ELF-1 (cell line): ENCODE measurements around the gene NDRG4.

Experiments
- DNase-seq: peaks from one replicate; pipeline ENCODE4 v3.0.0-alpha.2; 2016; ENCODE audit warnings: low read depth, low spot score

The NDRG4 gene

DNA sequence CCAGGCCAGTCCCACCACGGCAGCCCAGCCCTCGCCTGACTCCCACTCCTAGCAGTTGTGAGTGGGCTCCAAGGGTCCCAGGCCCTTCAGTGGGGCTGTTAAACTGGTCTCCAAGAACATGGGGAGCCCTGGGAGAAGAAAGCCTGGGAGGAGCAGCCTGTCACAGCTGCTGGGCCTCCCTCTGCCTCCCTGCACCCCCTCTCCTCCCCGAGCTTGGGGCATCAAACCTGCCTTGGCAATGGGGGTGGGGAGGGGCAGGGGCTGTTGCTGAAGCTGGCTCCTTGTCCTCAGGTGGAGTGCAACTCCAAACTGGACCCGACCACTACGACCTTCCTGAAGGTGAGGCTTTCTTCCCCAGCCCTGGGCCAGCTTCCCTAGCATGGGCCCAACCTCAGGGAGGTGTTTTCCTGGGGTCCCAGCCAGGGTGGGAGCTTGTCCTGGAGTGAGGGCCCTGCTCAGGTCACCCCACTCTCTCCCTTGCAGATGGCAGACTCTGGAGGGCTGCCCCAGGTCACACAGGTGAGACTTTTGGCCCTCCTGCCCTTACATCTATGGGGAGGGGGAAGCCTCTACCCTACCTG, 8.8 kb downstream of the NDRG4 start:
- DNase-seq, result no peak

DNA sequence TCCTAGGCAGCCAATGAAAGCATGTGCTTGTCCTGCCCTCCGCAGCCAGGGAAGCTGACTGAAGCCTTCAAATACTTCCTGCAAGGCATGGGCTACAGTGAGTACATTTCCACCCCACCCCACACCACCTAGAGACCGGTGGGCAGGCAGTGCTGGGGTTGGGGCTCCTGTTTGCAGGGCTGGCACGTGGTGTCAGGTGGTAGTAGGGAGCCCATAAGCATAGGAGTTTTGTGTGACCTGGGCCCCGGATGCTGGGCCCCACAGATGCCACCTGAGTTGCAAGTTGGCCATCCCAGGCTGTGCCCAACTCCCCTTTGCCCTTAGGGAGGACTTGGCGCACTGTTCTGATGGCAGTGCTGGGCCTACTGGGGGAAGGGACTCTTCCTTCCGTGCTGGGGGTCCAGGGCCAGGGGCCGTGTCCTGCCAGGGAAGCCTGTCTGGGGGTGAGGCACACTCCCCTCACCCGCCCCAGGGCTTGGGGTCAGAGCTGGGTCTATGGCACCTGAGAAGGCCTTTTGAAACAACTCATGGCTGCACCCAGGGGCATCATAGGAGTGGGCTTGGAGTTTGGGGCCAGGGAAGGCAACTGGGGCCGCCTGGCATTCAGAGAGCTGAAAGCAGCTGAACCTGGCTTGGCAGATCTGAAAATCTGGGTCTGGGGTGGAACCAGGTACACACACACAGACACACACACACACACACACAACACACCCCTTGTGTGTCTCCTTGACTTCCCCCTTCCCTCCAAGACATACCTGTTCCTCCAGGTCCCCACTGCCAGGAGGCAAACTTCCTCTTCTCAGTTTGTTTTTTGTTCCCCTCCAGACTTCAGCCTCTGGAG, 9.5 kb downstream of the NDRG4 start:
- DNase-seq, result no peak

DNA sequence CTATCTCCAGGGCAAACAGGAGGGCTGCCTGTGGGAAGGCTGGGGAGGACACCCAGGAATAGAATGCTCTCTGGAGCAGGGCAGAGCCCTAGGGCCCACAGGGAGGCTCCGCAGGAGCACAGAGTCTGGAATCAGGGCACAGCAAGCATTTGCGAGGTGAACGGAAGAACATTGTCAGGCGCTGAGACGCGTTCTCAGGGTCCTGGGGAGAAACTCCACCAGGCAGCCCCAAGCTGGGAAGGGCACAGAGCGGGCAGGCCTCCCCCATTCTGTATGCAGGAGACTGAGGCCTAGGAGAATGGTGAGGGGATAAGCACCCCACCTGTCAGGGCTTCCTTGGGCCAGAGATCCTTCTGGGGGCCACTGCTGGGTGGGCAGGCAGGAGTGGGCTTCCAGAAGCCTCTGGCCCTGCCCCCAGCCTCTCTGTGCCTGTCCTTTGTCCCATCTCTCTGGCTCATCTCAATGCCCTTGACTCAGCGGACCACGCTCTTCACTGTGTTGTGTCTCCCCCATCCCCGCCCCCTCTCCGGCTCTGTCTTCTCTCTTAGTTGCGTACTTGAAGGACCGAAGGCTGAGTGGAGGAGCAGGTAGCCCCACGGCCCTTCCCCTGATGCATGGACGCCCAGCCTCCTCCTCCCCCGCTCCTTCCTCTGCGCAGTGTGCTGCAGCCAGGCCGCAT, 10.3 kb downstream of the NDRG4 start:
- DNase-seq, result no peak

DNA sequence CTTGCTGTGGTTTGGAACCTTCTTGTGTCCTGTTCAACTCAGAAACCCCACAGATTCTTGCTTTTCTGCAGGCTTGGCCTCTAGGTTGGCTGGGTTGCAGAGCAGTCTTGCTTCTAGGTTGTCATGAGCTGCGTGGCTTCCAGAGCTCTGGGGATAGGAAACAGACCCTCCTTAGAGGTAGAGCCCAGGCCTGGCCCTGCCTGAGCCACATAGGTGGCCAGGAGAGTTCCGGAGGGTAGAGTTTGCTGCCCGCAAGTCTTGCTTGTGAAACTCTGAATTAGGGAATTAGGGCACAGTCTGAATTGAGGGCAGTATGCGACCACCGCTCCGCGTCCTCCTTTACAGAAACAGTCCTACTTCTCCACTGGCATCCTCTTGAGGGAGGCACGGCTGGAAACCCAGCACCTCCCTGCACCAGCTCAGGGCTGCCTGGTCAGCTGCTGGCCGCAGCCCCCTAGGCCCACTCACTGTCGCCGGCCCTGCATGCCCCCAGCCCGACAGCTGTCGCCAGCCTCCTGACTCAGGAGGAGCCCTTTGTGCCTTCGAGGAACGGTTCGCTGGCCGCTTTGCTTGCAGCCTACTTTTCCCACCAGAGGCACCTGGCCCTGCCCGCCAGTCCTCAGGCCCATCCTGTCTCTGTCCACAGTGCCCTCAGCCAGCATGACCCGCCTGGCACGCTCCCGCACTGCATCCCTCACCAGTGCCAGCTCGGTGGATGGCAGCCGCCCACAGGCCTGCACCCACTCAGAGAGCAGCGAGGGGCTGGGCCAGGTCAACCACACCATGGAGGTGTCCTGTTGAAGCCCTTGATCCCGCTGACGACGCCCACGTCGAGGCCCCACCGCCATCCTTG, 11.1 kb downstream of the NDRG4 start:
- DNase-seq, result no peak

DNA sequence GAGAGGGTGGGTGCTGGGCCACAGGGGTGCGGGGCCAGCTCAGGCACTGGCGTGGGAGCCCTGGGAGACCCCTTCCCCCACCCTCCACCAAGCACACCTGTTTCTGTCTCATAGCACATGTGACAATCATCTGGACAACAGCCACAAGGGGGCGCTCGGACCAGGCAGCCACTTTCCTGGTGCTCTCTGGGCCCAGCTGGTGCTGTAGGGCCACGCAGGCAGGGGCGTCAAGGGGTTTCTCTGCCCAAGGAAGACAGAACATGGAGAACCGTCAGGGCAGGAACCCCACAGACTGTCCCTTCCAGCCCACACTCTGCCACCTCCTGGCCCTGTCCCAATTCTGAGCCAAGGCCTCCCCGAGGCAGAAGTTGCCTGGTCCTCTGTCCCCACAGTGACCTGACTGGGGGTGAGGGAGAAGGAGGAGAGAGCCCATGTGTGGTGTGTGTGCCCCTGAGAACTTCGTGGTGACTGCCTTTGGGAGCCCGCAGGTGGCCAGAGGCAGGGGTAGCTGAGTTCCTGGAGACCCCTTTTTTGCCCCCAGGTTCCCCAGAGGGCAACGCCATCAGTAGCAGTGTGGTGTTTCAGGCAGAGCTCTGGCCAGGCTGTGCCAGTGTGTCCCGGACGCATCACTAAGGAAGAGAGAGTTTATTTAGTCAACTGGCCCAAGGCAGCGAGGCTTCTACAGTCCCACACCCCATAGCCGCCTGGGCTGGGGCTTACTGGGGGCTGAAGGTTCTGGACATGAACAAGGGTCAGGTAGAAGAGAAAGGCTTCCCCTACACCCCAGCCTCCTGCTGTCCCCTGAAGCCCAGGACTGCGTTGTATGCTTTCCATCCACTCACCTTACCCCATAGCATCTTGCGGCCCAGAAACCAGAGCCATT, 12.2 kb downstream of the NDRG4 start:
- peak; percentile 82 for DNase-seq

DNA sequence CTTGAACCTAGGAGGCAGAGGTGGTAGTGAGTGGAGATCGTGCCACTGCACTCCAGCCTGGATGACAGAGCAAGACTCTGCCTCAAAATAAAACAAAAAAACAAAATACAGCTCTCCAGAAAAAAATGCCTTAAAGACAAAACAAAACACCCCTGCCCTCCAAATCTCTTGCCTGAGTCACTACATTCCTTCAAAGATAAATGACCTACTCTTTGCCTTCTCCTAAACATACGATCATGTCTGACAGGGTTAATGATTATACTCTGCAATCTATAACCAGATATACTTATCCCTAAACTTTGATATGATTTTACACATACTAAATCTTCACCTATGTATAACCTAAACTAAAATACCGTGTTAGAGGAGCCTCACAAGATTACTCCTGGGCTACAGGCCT, 13.9 kb downstream of the NDRG4 start:
- no peak for DNase-seq

DNA sequence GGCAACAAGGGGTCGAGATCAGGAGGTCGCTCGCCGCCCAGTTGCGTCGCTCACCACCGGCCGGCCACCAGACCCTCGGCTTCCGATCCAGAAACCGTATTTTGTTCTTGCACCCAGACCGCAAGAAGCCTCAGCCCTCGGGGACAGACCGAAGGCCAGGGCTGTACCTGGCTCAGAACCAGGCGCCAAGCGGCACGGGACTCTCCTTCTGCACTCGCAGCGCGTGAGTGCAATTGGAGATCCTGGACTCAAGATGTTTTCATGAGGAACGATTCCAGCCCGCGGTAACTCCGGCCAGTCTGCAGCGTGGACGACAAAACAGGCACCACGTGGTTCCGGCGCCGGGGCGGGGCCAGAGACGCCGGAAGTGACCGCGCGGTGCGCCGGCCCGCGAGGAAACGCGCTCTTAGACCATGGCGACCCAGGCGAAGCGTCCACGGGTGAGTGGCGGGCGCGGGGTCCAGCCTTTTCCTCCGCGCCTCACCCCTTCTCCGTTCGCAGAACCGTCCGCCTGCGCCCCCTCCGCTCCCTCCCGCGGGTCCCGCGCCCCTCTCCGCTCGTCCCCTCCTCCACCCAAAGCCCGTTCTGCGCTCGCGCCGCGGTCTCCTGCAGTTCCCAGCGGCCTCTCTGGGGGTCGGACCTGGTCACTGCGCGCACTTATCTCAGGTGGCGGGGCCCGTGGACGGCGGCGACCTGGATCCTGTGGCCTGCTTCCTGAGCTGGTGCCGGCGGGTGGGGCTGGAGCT, 15.4 kb downstream of the NDRG4 start, which contains the start of gene SETD6:
TSS of gene SETD6 (plus strand) at position 393 of the 746 bp plus-strand sequence. CDS start at position 414, 21 bp downstream.
- peak; percentile 90 for DNase-seq

DNA sequence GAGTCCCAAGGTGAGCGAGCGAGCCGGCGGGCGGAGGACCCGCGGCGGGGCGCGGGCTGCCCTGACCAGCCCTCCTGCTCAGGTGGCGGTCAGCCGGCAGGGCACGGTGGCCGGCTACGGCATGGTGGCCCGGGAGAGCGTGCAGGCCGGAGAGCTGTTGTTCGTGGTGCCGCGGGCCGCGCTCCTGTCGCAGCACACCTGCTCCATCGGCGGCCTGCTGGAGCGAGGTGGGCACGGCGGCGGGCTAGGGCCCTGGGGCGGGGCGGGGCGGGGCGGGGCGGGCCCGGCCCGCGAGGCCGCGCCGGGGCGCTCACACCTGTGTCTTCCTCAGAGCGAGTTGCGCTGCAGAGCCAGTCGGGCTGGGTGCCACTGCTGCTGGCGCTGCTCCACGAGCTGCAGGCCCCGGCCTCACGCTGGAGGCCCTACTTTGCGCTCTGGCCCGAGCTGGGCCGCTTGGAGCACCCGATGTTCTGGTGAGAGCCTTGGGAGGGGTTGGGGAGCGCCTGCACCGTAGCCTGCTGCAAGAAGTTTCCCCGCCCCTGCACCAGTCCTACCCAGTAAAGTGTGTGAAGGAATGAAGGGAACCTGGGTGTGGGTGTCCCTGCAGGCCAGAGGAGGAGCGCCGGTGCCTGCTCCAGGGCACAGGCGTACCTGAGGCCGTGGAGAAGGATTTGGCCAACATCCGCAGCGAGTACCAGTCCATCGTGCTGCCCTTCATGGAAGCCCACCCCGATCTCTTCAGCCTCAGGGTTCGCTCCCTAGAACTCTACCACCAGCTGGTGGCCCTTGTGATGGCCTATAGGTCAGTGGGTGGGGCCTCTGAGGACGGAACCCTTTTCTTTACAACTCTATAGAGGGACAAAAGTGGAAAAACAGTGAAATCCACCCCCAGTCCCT, 16.2 kb downstream of the NDRG4 start:
- DNase-seq, result peak; percentile 58

DNA sequence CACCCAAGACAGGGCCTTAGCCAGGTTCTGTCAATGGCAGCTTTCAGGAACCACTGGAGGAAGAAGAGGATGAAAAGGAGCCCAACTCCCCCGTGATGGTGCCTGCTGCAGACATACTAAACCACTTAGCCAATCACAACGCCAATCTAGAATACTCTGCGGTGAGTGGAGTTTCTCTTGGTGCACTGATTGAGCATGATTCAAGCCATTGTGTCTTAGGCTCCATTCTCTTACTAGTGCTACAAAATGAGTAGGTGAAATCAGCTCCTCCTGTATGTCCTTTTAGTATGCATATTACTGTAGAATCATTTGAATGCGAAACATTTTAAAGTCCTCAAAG, 16.8 kb downstream of the NDRG4 start:
- no peak for DNase-seq

DNA sequence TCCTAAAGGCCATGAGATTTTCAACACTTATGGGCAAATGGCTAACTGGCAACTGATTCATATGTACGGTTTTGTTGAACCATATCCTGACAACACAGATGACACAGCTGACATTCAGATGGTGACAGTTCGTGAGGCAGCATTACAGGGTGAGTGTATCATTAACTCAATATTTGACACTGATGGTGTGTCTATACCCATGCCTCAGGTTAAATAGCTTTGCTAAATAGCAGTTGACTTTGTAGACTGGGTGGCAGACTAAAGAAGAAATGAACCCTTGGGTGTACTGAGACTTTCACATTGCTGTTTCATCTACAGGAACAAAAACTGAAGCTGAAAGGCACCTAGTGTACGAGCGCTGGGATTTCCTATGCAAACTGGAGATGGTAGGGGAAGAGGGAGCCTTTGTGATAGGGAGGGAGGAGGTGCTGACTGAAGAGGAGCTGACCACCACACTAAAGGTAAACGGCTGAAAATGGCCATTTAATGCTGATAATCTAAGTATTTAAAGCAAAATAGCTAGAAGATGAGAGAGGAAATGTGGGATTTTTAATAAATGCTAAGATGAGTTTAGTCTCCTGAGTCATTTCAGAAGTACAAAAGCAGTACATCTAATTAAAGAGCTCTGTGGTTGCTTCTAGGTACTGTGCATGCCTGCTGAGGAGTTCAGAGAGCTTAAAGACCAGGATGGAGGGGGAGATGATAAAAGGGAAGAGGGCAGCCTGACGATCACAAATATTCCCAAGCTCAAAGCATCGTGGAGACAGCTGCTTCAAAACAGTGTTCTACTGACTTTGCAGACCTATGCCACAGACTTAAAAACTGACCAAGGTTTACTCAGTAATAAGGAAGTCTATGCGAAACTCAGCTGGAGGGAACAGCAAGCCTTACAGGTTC, 18.4 kb downstream of the NDRG4 start:
- no peak for DNase-seq

DNA sequence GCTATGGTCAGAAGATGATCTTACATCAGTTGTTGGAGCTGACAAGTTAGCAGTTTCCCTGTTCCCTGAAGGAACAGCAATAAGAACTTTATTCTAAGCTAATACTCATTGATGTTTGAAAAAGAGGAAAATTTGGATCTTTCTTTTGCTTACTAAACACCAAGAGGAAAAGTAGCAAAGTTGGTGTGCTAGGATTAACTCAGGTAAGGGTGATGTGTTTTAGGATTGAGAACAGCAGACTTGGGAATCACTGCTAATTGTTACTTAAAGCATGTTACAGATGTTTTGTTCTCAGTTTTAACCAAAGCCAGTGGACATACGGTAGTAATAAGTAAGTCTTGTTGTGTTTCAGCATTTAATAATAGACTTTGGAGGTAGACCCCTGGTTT, 19.0 kb downstream of the NDRG4 start:
- DNase-seq, result no peak

DNA sequence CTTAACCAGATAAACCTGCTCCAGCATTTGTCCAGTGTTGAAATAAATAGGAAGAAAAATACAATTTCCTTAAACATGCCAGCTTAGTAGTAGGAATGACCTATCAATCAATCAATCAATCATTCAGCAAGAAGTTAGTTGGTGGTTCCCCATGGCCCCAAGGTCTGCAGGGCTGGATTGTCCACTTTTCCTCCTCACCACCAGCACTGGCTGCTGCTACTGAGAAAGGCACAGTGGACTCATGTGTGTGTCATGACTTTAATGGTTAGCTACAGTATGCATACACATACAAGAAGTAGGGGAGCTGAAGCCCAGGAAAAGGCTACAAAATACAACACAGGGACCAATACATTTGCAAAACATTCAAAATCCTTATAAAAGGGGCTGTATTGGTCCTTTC, 19.8 kb downstream of the NDRG4 start:
- DNase-seq, result no peak

DNA sequence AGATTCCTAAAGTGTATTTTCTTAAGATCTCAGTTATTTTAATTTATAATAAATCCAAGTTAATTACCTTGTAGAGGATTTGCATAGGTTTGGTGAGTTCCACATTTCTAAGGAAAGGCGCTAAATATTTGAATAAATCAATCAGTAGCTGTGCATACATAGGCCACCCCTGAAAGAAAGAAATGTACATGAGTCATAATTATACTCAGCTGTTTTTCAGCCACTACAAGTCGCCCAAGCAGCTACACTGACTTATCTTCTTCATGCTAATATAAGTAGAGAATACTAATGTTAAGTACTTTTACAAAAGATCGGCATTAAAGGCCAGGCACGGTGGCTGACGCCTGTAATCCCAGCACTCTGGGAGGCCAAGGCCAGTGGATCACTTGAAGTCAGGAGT, 30.2 kb downstream of the NDRG4 start:
- no peak for DNase-seq

DNA sequence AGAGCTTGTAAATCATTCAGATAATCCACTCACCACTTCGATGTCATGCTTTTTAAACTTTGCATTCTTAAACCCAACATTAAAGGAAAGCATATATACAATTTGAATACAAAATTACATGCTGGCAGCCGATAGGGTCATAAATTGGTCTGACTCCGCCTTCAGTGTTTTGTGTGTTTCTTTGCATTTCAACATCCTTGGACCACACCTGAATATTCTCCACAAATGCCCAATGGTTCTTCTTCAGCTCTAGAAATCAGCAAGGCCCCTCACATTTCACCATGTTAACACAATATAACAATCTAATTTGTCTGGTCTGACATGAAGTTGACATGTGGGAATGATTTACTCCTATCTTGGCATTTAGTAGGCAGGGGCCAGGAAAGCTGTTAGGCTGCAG, 32.5 kb downstream of the NDRG4 start:
- DNase-seq, result no peak

DNA sequence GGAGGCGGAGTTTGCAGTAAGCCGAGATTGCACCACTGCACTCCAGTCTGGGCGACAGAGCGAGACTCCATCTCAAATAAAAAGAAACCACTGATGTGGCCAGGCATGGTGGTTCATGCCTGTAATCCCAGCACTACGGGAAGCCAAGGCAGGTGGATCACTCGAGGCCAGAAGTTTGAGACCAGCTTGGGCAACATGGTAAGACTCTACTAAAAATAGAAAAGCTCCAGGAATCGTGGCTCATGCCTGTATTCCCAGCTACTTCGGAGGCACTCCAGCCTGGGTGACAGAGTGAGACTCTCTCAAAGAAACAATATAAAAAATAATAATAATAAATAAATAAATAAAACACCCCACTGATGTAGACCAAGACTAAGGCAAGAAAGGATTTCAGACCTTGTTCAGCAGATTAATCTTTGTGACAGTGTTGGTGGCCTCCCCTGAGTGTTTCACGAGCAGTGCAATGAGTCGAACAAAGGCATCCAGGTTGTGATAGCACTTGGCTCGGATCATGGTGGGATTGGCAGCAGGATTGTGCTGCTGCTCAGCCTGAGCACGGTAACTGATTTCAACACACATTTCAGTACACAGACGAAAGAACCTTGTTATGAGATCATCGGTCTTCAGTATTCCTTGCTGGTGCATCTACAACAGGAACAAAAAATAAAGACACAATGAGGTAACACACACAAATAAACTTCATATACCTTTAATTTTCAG, 34.0 kb downstream of the NDRG4 start:
- DNase-seq, result no peak

DNA sequence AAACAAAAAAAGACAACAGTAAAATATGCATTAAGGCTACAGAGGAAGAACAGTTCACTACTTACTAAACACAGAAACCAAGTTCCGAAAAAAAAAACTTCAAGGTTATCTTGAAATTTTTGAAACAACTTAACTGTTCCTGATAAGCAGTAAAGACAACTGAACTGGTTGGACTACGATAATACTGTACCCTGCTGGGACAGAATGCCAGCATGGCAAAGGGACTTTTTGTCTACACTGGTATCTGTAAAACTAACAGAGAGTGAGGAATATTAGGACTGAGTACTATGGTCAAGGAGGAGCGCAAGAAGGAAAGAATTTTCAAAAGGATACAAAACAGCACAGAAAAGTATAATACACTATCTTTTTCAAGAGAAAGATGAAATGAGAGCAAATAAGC, 35.2 kb downstream of the NDRG4 start:
- no peak for DNase-seq

DNA sequence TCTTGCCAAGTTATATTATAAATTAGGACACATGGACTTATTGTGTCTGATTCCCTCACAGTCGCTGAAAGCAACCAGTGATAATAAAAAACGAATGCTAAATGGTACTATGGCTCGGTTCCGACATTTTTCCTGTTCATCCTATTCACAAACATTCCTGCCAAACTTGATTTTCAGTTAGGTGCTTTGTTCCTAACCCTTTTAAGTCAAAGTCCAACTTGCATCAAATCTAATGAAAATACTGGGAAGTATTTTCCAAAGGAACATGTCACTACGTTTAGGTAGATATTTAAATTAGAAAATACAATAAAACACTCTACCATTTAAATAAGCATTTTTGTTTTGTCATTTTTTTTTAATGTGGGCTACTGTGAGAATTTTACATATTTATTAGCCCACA, 36.3 kb downstream of the NDRG4 start:
- no peak for DNase-seq
